Dermis blood vessel endothelial cell (primary cell): ENCODE measurements around the gene SSH3. TPM values are rescaled to one million over a fixed set of nuclear protein-coding genes. Genes with fewer than 3 reads are reported as not detected.

Experiments
- DNase-seq: peaks from one replicate; pipeline ENCODE4 v3.0.0; 2010
- total RNA-seq: library from RNA; depleted of rRNA; stranded (reverse); fragments of >200 nt; gene quantifications from 2 replicates; pipeline ENCODE4 v1.2.3, GENCODE V29; 2014

Gene SSH3
- total RNA-seq, 1 donor from 2014 or later = 19.7 TPM

DNA sequence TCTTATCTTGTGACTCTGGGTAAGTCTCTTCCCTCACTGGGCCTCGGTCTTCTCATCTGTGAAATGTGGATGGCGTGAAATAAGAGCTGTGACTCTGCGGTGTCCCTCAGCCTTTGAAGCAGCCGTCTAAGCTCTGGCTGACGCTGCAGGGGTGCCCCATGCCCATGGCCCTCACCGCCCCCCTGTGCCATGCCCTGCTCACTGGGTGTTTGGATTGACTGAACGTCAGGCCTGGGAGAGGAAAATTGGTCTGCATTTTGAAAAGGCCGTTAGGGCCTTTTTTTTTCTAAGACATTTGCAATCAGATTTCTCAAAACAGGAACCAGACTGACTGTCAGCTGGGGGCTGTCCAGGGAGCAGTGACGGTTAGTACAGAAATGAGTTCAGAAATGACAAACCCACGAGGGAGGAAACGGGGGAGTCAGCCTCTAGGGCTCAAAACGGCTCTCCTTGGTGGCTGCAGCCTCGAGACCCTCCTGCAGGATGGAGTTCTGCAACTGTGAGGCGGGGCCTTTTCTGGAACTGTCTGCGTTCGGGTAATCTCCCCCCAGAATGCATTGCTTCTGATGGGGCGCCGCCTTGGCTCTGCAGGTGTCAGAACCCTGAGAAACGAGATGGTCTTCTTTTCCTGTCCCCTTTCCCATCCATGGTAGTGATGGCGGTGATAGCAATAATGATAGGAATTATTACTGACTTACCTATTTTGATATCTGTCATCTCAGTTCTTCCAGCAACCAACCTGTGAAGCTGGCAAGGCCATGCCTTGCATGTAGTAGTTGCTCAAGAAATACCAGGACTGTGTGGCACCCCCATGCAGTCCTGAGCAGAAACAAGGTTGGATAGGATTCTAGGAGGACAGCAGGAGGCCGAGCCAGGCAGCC lies 35.0 kb upstream of the SSH3 start:
- no peak for DNase-seq

DNA sequence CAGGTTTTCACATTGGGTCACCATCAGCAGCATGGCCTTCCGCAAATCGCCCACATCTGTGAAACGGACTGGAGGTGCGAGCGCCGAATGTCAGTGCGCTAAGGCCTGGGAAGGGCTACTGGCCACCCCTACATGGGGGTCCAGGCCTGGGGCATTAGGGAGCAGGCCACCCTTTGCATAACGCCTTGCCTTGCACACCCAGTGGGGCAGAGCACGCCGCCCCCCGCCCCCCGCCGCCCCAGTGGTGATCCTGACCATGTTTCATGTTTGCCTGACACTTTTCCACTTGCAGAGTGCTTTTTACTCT lies 34.4 kb upstream of the SSH3 start:
- no peak for DNase-seq

DNA sequence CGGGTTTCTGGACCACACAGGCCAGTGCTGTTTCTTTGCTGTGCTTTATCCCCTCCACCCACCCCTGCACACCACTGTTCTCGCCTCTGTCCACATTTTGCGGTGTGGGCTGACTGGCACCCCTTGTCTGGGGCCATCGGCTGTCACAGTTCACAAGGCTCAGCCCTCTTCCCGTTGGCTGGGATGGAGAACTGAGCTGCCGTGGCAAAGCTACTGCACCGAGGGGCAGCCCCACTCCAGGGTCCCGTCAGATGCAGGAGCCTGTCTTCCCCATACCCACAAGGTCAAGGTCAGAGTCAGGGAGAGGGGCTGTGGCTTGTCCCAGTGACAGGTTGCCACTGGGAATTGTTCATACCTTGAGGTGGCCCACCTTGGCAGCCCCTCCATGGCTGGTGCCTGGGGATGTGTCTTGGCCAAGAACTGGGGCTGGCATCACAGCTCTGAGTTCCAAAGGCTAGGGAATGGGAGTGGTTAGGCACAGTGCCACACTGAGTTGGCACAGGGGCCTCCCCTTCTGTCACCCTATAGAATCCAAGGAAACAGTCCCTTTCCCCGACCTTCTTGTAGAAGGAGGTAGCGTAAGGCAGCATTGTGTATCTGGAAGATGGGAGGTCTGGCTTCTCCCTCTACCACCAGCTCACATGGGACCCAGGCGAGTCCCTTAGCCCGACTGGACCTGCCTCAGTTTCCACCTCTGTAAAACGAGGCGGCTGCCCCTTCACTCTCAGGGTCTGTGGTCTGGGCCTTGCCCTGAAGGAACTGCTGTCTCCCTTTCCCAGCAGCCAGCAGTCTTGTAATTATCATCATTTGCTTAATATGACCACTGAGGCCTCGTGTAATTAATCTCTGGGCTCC lies 33.7 kb upstream of the SSH3 start:
- DNase-seq = no peak

DNA sequence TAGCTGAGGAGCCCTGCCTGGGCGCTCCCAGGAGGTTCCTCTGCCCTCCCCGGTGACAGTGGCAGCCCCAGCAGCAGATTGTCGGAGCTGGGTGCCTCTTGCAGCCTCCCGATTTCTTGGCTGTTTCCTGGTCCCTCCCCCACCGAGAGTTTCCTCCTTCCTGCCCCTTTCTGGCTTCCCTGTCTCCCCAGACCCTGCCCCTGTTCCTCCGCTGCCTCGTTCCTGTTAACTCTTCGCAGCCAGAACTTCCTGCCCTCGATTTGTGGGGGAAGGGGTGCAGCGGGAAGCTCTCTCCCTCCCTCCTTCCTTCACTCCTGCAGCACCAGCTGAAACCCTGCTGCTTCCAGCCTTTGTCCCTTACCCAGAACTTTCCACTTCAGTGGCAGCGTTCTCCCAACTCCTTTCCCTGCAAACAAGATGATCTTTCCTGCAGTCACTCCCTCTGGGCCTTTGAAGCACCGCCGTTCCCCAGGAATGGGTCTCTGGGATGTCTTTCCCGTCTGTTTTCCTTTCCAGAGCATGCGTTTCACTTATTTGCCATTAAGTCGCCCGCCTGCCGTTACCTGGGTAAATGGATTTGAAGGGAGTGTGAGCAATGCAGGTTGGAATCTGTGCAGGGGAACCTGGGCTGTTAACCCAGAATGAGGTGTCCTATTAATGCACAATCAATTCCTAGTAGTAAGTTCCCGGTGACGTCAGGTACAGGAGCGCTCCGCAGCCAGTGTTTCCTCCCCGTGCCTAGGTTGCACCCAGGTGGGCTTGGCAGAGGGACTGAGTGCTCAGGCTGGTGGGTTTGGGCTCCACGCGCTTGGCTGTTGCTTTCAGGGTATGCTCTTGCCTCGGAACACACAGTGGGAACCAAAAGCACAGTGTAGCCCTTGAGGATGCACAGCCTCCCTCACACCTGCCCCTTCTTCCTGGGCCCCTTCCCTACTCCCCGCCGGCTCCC lies 32.8 kb upstream of the SSH3 start:
- DNase-seq = peak; percentile 28

DNA sequence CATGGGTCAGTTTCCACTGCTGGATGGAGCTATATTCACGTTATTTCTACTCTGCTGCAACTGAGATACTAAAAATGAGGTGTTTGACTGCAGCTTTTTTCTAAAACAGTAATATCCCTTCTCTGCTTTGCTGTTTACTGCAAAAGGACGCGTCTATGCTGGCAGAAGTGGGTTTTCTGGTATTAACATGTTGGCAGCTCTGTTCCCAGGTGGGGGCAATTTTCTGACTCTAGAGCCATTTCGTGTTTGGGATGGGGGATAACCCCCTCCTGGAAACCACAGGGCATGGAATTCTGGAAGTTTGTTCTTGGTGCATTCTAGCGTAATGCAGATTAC lies 32.2 kb upstream of the SSH3 start:
- no peak for DNase-seq

DNA sequence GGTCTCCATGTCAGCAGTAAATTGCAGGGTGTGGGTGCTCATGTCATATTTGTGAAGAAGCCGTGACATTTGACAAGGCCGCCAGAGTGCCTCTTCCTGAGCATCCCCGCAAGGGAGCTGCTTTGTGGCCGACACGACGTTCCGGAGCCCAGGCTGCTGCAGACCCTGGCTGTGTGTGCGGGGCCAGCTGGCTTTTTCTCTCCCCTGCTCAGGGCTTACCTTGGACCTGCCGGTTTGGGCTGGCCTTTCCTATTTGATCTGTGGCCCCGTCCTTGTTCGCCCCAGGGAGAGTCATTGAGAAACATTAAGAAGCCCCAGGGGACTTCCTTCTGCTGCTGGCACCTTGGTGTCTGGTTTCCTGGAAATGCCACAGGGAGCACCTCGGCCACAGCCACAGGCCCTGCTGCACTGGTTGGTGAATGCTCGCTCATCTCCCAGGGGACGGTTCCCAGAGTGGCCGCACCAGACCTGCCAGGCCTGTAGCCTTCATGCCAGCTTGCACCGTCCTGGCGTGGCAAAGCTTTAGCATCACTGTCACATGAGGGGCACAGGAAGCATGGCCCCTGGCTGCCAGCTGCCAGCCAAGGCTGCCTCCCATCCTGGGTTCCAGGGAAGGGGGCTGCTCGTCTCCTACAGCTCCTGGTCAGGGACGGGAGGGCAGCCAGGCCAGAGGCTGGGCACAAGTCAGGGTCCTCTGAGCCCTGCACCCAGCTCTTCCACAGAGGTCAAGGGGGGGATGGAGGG lies 31.6 kb upstream of the SSH3 start:
- DNase-seq = no peak

DNA sequence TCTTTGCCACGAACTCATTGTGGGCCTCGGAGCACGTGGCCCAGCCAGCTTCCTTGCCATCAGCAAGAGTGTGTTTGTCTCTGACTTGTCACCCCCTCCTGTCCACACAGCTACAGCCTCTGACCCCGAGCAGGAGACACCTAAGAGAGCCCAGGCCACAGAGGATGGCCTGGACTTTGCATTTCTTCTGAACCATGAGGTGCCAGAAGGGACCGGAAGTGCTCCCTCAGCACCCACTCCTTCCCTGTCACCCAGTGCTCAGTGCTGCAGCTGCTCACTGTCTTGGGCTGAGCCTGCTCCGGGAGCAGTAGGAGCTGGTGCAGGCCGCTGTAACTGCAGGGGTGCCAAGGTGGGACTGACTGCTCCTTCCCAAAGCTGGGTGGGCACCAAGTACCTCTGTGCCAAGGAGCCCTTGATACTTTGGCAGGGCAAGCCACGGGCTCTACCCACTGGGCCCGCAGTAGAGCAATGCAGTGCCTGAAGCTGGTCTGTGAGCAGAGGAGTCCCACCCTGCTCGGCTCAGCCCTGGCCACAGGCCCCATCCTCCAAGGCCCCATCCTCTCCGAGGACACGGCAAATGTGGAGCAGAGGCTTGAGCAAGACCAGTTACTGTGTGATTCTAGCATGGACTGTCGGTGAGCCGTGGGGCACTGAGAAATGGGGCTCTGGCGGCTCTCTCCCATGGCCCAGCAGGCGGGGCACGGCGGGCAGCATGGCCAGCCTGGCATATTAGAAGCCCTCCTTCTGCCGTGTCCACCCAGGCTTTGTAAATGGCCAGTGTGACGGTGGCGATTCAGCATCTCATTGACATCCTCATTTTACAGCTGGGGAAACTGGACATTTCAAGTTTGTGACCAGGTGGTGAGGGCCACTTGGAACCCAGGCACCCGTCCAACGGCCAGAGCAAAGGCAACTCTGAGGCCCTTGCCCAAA lies 30.7 kb upstream of the SSH3 start:
- no peak for DNase-seq

DNA sequence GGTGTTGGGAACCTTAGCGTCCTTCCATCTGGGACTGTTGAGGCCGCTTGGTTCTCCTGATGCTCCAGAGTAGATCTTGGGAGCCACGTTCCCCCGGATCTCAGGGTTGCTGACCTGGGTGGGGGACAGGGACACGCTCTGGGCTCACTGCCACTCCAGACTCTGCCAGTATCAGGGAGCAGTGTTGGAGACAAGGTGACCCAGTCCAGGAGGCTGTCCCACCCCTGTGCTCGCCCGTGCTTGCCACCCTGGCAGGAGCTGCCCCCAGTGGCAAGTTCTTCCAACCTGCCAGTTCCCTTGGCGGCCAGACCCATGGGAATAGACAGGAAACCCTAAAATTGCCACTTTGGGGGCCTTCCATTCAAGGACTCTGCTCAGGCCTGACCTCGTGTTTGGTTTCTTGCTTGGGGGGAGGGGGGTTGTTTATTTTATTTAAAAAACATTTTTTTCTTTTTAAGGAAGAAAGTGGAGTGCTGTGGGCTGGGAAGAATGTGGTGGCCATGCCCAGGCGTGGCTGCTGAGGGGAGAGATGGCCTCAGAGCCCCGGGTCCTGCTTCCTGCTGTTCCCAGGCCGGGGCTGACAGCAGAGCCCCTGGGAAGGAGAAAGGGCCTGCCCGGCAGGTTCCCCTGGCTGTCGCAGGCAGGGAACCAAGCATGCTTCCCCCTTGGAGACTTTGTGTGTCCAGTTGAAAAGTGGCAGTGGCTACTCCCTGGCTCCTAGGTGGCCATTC lies 29.9 kb upstream of the SSH3 start:
- DNase-seq = no peak

DNA sequence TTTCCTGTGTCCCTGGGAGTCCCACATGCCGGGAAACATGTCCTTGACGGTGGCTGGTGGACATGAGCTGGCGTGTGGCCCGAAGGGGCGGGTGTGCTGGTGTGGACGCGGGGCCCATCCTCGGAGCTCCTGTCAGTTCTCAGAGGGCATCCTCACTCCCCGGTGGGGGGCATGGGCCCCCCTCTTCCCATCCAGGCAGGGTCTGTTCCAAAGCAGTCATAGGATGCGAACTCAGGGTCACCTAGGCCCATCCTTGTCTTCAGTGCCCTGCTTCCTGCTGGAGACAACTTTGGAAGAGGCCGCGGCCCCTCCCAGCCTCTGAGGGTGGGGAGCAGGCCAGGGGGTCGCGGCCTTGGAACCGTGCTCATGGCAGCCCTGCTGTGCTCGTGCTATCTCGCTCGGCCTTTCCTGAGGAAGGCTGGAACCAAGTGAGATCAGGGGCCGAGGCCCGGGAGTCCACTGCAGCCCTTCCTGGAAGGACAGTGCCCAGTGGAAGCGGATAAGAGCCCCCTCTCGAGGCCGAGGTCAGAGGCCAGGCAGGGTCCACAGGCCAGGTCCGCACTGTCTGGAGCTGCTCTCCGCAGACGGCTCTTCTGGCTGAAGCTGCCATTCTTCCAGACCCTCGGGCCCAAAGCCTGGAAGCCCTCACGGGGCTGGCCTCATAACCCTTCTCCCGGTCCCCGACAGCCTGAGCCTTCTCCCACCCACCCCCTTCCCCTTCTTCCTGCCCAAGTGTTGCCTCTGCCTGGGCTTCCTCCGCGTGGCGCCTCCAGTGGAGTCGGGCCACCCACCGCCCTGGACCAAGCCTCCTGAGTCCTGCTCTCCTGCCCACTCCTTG lies 28.3 kb upstream of the SSH3 start:
- no peak for DNase-seq

DNA sequence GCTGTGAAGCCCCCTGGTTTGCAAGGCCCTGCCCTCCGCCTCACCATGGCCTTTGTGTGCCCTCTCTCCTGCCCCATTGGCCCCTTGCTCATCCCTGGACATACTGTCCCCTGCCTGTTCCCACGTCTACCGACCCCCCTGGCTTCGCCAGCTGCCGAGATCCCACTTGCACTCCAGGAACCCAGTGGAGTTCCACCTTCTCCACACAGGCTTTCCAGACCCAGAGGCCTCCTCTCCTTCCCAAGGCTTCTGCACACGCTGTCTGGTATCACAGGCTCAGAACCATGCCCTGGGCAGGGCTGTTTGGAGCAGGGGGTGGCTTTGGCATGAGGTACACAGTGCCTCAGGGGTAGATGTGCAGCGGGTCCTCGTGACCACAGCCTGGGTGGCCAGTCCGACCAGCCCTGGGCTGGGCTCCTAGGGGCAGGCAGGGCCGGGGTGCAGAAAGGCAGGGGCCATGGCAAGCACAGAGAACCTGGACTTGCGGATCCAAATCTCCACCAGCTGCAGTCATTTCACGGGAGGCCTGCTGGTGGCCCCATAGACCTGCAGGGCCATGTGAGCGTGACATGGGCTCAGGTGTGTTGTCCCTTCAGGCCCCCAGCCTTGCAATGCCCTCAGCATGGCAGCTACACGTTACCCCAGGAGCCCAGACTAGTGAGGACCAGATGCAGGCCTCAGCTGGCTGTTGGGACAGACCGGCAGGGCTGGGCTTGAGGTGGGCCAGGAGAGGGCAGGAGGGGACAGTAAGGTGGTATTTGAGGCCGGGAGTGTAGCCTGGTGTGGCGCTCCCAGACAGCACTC lies 27.5 kb upstream of the SSH3 start:
- DNase-seq = no peak

DNA sequence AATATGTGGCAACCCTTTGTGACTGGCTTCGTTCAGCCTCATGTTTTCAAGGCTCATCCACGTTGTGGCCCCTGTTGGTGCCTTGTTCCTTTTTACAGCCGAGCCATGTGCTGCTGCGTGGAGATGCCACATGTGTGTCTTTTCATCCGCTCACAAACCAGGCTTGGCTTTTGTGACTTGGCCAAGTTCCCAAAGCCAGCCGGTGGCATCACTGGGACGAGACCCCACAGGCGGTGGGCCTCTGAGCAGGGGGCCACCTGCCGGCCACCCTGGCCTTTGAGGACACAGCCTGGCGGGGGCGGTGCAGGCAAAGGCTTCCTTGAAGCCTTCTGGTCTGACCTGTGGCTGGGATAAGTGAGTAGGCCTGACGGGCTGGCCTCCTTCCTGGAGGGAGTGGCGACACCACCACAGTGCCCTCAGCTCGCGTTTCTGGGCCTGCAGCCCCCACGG lies 26.5 kb upstream of the SSH3 start:
- peak; percentile 75 for DNase-seq

DNA sequence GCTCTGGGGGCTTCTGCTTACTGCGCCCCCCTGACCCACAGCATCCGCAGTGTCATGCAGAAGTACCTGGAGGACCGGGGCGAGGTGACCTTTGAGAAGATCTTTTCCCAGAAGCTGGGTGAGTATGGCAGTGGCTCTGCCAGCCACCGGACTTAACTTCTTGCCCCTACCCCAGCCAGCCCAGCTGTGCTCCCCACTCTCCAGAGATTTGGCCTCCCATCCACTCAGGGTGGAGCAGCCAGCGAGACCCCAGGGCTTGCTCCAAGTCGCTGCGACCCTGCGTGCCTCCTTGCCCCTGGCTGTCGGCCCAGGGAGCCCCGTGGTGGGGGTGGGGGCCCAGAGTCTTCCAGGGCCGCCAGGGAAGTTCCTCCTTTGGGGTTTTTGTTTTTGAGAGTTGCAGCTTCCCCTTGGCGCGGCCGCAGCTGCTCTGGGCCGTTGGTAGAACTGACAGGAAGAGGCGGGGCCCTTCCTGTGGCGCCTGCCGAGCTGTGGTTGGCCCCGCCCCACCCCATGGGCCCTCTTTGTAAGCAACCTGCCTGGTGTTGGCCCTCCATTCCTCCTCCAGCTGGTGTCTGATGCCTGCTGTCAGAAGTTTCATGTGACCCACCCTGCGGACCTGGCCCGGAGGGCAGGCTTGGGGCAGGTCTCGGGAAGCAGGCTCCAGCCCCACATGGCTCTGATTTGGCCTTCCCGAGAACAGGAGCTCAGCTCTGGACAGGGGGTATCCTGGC lies 25.9 kb upstream of the SSH3 start:
- peak; percentile 90 for DNase-seq

DNA sequence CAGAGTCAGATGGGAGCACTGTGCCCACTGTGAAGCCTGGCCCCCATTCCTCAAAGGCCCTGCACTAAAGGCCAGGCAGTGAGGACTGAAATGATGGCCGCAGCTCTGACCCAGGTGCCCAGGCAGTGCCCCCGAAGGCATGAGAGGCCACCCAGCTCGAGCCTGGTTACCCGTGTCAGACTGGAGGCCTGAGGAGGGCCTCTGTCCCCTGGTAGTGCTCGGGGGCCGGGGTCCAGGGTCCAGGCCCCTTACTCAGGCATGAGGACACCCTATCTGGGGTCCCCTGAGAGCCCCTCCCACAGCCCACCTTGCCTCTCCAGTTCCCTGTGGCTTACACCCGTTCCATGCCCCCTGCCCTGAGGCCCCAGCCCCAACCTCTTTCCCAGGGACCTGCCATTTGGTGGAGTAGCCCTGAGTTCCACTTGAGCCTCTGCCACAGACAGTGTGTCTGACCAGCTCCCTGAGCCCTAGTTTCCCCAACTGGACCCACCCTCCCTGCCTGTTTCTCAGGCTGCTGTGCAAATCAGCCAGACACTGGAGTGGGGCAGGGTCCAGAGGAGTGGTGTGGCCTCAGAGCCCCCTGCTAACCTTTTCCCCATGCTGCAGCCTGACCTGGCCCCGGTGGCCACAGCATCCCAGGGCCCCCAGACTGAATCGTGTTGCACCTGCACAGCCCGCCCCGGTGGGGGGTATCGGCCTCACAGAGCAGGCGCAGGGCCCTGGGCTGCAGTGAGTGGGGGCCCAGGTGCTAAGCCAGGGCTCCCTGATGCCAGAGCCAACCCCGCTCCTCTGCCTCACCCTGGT lies 25.0 kb upstream of the SSH3 start:
- no peak for DNase-seq

DNA sequence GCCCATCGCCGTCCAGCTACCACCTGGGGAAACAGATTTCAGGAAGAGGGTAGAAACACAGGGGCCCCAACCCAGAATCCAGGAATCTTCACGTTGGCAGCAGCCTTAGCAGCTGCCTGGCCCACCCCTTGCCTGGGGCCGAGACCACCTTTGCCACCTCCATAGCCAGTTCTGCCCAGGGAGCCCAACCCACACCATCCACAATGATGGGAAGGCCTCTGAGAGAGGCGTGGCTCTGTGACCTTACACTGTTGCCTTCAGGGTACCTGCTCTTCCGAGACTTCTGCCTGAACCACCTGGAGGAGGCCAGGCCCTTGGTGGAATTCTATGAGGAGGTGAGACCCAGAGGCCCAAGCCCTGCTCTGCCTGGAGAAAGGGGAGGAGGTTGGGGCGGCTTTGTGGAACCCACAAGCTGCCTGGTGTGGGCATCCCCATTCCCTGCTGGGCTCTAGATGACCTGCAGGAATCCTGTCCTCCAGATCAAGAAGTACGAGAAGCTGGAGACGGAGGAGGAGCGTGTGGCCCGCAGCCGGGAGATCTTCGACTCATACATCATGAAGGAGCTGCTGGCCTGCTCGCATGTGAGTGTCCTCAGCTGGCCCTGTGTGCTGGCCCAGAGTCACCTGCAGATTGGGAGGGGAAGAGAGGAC lies 24.3 kb upstream of the SSH3 start:
- no peak for DNase-seq

DNA sequence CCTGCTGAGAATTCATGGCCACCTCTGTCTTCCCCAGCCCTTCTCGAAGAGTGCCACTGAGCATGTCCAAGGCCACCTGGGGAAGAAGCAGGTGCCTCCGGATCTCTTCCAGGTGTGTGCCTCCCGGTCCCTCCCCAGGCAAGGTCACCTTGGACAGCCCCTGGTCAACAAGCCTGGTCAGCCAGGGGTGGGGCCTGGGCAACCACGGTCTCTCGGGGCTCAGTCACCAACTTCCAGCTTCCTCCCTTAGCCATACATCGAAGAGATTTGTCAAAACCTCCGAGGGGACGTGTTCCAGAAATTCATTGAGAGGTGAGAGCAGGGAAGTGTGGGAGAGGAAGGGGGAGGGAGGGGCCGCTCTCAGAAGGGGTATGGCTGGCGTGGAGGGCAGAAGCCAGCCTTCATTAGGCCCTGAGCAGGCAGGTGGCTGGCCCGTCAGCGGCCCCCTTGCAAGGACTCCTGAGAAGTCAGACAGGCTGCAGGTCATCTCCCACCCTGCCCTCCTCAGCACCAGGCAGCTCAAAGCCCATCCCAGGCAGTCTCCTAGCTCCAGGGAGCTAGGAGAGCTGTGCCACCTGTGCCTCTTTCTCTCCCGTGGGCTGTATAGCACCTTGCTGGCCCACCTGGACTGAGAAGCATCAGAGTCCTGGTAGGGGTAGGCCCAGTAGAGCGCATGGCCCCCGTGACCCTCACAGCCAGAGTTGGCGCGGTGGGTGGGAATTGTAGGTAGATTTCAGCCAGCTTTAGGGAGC lies 23.6 kb upstream of the SSH3 start:
- no peak for DNase-seq
